A172 (cell line): ENCODE data around the gene FRMD4B. TPM values are rescaled to one million over a fixed set of nuclear protein-coding genes. Genes with fewer than 3 reads are reported as not detected.
"Not testable (repeated sequence)": the region's sequence is repeated elsewhere in the genome, so short reads cannot be mapped to it uniquely, and the experiment has no call there.

Experiments used
- DNase-seq: peaks from one replicate; pipeline ENCODE4 v3.0.0-alpha.2; 2015; ENCODE audit warnings: low spot score
- total RNA-seq: library from RNA; depleted of rRNA; stranded (reverse); fragments of >200 nt; shearing (Covaris generic); gene quantifications from 2 replicates; pipeline ENCODE4 v1.2.3, GENCODE V29; 2014

Gene FRMD4B
- total RNA-seq, 1 experiment from 2014 or later, result 1.6 TPM

- DNase-seq, result no peak
These were observed 101.8 kb downstream of the FRMD4B start for GRCh38 chr3:69283913-69284611.

GRCh38 chr3:69283496-69283895 lies 102.4 kb downstream of the FRMD4B start:
- DNase-seq, result no peak

GRCh38 chr3:69282181-69282580 lies 103.7 kb downstream of the FRMD4B start:
- DNase-seq, result no peak

DNA sequence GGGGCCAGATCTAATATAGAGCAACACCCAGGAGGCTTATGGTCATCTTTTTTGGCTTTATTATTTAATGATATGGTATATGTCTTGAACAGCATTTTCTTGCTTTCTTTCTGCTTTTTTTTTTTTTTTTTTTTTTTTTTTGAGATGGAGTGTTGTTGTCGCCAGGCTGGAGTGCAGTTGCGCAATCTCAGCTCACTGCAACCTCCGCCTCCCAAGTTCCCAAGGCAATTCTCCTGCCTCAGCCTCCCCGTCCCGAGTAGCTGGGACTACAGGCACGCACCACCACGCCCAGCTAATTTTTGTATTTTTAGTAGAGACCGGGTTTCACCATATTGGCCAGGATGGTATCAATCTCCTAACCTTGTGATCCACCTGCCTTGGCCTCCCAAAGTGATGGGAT lies 108.5 kb downstream of the FRMD4B start:
- not testable (repeated sequence) for DNase-seq

GRCh38 chr3:69276884-69277283 lies 109.0 kb downstream of the FRMD4B start:
- DNase-seq, result no peak

DNA sequence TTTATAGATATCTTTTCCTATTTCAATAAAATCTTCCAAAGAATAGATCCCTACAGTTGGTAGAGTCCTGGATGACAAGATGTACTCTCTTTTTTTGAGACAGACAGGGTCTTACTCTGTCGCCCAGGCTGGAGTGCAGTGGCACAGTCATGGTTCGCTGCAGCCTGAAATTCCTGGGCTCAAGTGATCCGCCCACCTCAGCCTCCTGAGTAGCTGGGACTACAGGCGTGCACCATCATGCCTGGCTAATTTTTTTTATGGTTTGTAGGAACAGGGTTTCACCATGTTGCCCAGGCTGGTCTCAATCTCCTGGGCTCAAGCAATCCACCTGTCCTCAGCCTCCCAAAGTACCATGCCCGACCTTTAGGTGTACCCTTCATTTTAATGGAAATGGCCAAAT lies 109.7 kb downstream of the FRMD4B start:
- DNase-seq, result not testable (repeated sequence)

DNA sequence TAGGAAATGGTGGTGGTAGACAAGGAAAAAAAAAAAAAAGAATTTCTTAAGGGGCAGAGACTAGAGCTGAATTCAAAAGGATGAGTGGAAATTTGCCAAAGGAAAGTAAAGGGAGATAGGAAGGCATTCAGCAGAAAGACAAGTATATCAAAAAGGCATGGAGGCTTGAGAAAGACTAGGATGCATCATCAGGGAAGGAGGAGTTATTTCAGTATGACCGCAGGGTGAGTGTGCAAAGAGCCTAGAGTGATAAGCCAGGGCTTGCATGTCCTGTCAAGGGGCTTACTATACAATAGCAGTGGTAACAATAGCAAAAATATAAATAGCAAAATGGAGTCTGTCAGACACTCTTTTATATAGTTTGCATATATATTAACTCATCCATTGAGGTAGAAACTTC lies 112.0 kb downstream of the FRMD4B start:
- DNase-seq, result peak; percentile 29

- no peak for DNase-seq
These were observed 113.3 kb downstream of the FRMD4B start for GRCh38 chr3:69272556-69272955.

DNA sequence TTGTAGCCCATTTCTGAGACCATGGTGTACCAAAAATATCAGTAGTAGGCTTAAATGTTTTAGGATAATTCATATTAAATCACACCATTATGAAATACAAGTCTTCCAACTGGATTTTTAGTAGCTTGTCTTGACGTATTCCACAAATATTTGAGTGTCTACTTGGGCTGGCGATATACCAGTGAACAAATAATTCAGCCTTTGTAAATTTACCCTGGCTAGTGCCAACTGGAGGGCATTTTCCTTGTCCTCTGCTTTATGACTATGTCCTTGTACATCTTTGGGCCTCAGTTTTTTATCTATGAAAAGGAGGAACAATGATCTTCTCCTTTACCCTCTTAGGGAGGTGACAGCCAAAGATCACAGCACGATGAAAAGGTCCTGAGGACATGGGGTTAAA lies 114.8 kb downstream of the FRMD4B start:
- DNase-seq, result no peak

- DNase-seq, result no peak
These were observed 119.3 kb downstream of the FRMD4B start for GRCh38 chr3:69266585-69266984.

- not testable (repeated sequence) for DNase-seq
These were observed 119.8 kb downstream of the FRMD4B start for GRCh38 chr3:69266071-69266470.

- not testable (repeated sequence) for DNase-seq
These were observed 125.0 kb downstream of the FRMD4B start for GRCh38 chr3:69260843-69261405.

DNA sequence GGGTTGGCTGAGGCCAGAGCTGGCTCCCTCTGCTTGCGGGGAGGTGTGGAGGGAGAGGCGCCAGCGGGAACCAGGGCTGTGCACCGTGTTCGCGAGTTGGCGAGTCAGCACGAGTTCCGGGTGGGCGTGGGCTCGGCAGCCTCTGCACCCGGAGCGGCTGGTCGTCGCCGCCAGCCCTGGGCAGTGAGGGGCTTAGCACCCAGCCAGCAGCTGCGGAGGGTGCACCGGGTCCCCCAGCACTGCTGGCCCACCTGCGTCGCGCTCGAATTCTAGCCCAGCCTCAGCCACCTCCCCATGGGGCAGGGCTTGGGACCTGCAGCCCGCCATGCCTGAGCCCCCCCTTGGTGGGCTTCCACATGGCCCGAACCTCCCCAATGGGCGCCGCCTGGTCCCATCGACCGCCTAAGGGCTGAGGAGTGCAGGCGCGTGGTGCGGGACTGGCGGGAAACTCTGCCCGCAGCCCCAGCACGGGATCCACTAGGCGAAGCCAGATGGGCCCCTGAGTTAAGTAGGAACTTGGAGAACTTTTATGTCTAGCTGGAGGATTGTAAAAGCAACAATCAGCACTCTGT lies 125.6 kb downstream of the FRMD4B start:
- DNase-seq, result no peak

DNA sequence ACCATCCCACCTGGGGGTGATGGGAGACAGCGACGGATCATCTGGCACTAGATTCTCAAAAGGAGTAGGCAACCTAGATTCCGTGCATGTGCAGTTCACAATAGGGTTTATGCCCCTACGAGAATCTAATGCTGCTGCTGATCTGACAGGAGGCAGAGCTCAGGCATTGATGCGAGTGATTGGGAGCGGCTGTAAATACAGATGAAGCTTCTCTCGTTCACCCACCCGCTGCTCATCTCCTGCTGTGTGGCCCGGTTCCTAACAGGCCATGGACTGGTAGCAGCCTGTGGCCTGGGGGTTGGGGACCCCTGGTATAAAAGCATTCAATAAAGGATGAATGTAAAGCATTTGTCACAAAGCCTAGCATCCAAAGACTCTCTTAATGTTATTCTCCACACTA lies 126.8 kb downstream of the FRMD4B start:
- no peak for DNase-seq

- no peak for DNase-seq
These were observed 130.0 kb downstream of the FRMD4B start for GRCh38 chr3:69255928-69256327.

DNA sequence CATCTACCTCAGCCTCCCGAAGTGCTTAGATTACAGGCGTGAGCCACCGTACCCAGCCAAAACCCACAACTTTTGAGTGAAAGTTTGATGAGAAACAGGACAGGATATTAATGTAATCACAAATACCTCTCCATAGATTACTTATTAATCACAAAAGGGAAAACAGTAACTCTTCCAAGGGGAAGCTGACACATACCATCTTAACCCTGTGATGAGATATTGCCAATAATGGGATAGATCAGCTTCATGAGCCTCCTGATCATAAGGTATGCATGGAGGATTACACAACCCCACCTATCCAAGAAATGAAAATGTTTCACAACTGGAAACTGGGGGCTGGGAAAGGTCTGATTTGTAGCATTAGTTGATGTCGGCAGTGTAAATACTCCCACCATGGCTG lies 131.5 kb downstream of the FRMD4B start:
- DNase-seq, result no peak

GRCh38 chr3:69252631-69253030 lies 133.3 kb downstream of the FRMD4B start:
- DNase-seq, result no peak

DNA sequence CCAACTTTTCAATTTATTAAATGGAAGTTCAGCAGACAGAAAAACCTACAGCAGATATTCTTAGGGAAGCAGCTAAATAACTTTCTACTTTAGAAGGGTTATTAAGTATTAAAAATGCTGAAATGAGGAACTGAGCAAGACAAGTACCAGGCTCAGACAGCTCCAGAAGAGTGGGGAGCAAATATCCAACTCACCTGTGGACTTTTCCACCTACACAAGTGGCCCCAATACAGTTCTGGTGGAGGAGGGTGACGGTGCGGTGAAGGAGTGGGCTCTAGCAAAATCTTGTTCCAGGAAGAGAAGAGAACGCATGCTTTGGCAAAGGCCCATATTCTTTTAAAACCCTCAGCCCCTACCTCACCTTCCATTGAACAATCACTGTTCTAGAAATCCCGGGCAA lies 133.7 kb downstream of the FRMD4B start:
- DNase-seq, result no peak

- DNase-seq, result no peak
These were observed 134.6 kb downstream of the FRMD4B start for GRCh38 chr3:69251078-69251805.

DNA sequence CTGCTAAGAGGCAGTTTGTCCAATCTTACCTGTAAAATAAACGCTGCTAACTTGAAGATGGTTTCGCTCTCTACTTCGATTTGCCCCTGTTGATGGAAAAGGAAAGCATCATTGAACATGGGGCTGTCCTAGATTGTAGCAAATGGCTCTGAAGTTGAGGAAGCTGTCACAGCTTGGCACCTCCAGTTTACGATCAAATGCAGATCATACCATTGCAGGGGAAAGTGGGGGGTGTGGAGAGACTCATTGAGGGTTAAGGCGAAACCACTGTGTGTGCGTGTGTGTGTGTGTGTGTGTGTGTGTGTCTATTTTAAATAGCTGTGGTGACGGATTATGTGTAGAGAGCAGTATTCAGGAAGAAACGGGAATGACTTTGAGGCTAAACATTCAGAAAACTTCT lies 135.9 kb downstream of the FRMD4B start:
- no peak for DNase-seq

DNA sequence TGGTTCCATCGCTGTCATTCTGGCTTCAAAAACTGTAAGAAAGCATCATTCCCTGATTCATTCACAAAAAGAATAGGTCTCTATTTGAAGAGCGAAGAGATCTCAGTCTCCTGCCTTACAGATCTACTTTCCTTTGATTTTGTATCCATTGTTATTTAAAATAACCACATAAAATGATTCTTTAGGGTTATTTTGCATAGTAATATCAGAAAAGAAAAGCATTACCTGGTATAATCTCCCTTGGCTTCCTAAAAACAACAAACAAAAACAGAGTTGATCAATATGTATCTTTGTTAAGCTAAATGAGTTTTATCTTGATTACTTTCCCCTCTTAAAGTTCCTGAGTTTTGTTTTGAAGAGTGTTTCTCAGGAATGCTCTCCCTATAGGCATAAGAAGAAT lies 136.9 kb downstream of the FRMD4B start:
- no peak for DNase-seq

- DNase-seq, result no peak
These were observed 137.5 kb downstream of the FRMD4B start for GRCh38 chr3:69248436-69248835.

- no peak for DNase-seq
These were observed 139.3 kb downstream of the FRMD4B start for GRCh38 chr3:69246612-69247011.
